GM12874 (cell line): ENCODE data around the gene KCNQ1OT1.

Source experiments
- CTCF ChIP-seq: IDR thresholded peaks from 2 replicates; pipeline ENCODE4 v1.5.1; 2011; ENCODE audit warnings: low read depth, mild to moderate bottlenecking, control low read depth, low read length, moderate library complexity; ENCODE audit not compliant: insufficient read depth

KCNQ1OT1 gene

GRCh38 chr11:2714871-2715270, 15.1 kb upstream of the KCNQ1OT1 start:
- no peak for TF ChIP-seq CTCF

DNA sequence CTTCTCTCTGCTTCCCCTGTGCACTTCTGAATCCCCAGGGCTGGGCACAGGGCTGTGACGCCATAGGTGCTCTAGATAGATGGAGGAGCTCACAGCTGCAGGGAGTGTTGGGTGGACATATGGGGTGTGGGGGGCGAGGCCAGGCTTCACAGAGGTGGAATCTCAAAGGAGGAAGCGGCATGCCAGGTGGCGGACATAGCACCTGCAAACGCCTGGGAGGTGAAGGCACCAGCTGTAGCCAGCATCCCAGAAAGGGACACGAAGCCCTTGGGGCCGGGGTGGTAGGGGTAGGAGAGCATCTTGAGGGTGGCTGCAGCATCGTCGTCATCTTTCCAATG, 14.6 kb upstream of the KCNQ1OT1 start:
- TF ChIP-seq CTCF, result no peak

DNA sequence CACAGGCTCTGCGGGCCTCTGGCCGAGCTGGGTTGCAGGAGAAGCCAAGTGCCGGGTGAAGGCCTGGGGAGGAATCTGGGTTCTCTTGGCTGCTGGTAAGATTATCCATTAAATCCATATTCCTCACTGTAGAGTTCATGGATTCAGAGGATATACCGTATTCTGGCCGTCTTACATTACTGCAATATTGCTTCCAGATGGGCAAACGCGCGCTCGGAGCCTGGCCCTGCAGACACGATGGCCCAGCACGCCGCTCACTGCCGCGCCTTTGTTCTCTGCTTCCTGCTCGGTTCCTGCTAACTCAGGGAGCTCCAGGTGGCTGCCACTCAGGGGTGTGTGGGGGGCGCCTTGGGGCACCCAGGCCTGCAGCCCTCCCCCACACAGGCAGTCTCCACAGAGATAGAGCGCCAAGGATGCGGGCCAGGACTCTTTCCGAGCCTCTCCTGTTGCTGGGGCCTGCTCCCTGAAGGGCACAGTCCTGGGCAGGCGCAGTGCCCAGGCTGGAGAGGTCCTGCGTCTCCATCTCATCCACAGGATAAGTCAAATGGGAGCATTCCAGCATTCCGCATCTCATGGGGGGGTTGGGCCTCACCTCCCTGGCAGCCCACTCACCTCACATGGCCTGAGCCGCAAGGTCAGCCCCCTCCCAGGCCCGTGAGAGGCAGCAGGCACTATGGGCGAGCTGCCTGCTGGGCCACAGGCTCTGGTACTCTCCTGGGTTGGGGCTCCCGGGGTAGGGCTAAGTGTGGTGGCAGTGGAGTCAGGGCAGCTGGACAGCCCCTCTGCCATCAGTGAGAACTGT, 14.1 kb upstream of the KCNQ1OT1 start:
- no peak for TF ChIP-seq CTCF

- TF ChIP-seq CTCF, result no peak
Measured at GRCh38 chr11:2713094-2713493, 13.3 kb upstream of the KCNQ1OT1 start.

DNA sequence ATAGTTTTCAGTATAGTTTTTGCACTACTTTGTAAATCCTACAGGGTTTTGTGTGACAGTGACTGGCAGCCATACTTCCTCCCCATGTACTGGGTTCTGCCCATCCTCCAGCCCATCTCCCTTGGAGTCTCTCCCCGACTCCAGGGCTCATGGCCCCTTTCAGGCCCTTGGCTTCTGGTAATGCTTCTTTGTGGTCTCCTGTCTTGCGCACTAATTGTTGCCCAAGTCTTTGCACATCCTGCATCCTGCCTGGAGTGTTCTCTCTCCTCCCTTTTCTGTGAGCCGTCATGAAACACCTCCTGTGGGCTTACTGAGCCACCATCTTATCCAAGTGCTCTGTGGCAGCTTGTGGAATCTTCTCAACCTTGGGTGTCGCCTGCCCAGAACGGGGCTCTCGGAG, 11.4 kb upstream of the KCNQ1OT1 start:
- no peak for TF ChIP-seq CTCF

- no peak for TF ChIP-seq CTCF
Measured at GRCh38 chr11:2709429-2709828, 9.6 kb upstream of the KCNQ1OT1 start.

GRCh38 chr11:2708757-2709281, 9.0 kb upstream of the KCNQ1OT1 start:
- TF ChIP-seq CTCF, result no peak
